Endothelial cell of umbilical vein (primary cell): Measurements from ENCODE around the gene PPP1R3F. TPM values are rescaled to one million over a fixed set of nuclear protein-coding genes. Genes with fewer than 3 reads are reported as not detected.

ENCODE experiments used
- BruUV-seq: library from RNA; stranded (reverse); fragments of 400-500 nt; replicated peaks from 2 replicates; lab custom pipeline; 2021; lab: Mats Ljungman, UMichigan
- CTCF ChIA-PET: fragments of 300-600, 350-600 bp; sonication (Branson Sonifier 250); formaldehyde crosslinking; loops from one replicate; lab custom pipeline; 2021; ENCODE audit warnings: antibody characterized with exemption, inconsistent platforms; lab: Charles Lee
- POLR2A ChIA-PET: fragments of 300-600, 350-600 bp; sonication (Branson Sonifier 250); formaldehyde crosslinking; loops from one replicate; lab custom pipeline; 2021; ENCODE audit warnings: antibody characterized with exemption, inconsistent platforms; lab: Charles Lee
- DNase-seq: peaks from one replicate; pipeline ENCODE4 v3.0.0-alpha.2; 2011; ENCODE audit warnings: low read depth, low spot score
- FAIRE-seq: peaks from 2 replicates; lab custom pipeline; 2011; peaks lifted over from hg19 to GRCh38; lab: Jason Lieb, UNC
- H2AFZ ChIP-seq: 2 replicates; pipeline ENCODE4 v1.6.0; 2012; ENCODE audit warnings: low read depth, low read length, control low read depth, inconsistent platforms
- H3K27ac ChIP-seq: 2 replicates; pipeline ENCODE4 v1.5.1; 2011; ENCODE audit warnings: low read depth, mild to moderate bottlenecking, control low read depth, low read length, moderate library complexity; ENCODE audit not compliant: insufficient read depth
- H3K27me3 ChIP-seq, 2 experiments: 2 replicates each; pipeline versions ENCODE4 v1.6.0 to v1.6.1; 2011; ENCODE audit warnings: low read length in 2 of 2, mixed read lengths in 1 of 2; ENCODE audit not compliant: control insufficient read depth in 2 of 2, insufficient read depth in 2 of 2
- H3K36me3 ChIP-seq, 2 experiments: 2 replicates in 1 of 2; 3 replicates in 1 of 2; pipeline ENCODE4 v1.5.1; 2011; ENCODE audit warnings: low read length in 2 of 2, mild to moderate bottlenecking in 1 of 2, moderate library complexity in 1 of 2; ENCODE audit not compliant: control insufficient read depth in 2 of 2, insufficient read depth in 2 of 2; ENCODE audit errors: extremely low read depth in 1 of 2
- H3K4me1 ChIP-seq: 3 replicates; pipeline ENCODE4 v1.5.1; 2011; ENCODE audit warnings: mild to moderate bottlenecking, low read length; ENCODE audit not compliant: control insufficient read depth, insufficient read depth; ENCODE audit errors: extremely low read depth
- H3K4me2 ChIP-seq: 2 replicates; pipeline ENCODE4 v1.6.1; 2011; ENCODE audit warnings: low read length, control low read depth, mixed read lengths; ENCODE audit not compliant: insufficient read depth
- H3K4me3 ChIP-seq, 3 experiments: fragments of 200-600 bp in 1 of 3; sonication (generic), shearing (Covaris generic) in 1 of 3; replicated peaks in 1 of 3; 2 replicates each; pipeline ENCODE4 v1.5.1; 2011 to 2016; ENCODE audit warnings: control low read depth in 3 of 3, low read length in 3 of 3, mild to moderate bottlenecking in 2 of 3, inconsistent platforms in 1 of 3, low read depth in 1 of 3, moderate library complexity in 1 of 3; ENCODE audit not compliant: insufficient read depth in 1 of 3
- H3K79me2 ChIP-seq: 2 replicates; pipeline ENCODE4 v1.6.0; 2012; ENCODE audit warnings: low read length, inconsistent platforms; ENCODE audit not compliant: control insufficient read depth, insufficient read depth
- H3K9ac ChIP-seq: replicated peaks from 2 replicates; pipeline ENCODE3; 2011; ENCODE audit warnings: low read length, control low read depth; ENCODE audit not compliant: insufficient read depth; ENCODE audit errors: extremely low read depth
- H3K9me1 ChIP-seq: replicated peaks from 3 replicates; pipeline ENCODE4 v1.6.0; 2011; ENCODE audit warnings: mild to moderate bottlenecking, low read length; ENCODE audit not compliant: control insufficient read depth, insufficient read depth; ENCODE audit errors: extremely low read depth
- H3K9me3 ChIP-seq: replicated peaks from 2 replicates; pipeline ENCODE4 v1.5.1; 2012; ENCODE audit warnings: low read length, inconsistent platforms; ENCODE audit not compliant: control insufficient read depth, insufficient read depth
- H4K20me1 ChIP-seq: replicated peaks from 2 replicates; pipeline ENCODE3; 2011; ENCODE audit warnings: mild to moderate bottlenecking, low read length; ENCODE audit not compliant: control insufficient read depth, insufficient read depth; ENCODE audit errors: extremely low read depth
- EZH2 ChIP-seq: IDR thresholded peaks from 2 replicates; pipeline ENCODE4 v1.6.1; 2012; ENCODE audit warnings: borderline replicate concordance, low read depth, mild to moderate bottlenecking, moderate library complexity, low read length, inconsistent platforms; ENCODE audit not compliant: severe bottlenecking
- FOS ChIP-seq: IDR thresholded peaks from 2 replicates; pipeline ENCODE4 v1.6.1; 2011; ENCODE audit warnings: mild to moderate bottlenecking, low read length, moderate library complexity, borderline replicate concordance; ENCODE audit not compliant: insufficient read depth
- GATA2 ChIP-seq: IDR thresholded peaks from 2 replicates; pipeline ENCODE4 v1.7.0; 2011; ENCODE audit warnings: low read depth, mild to moderate bottlenecking, moderate library complexity, mixed read lengths, low read length; ENCODE audit not compliant: insufficient read length, insufficient read depth
- JUN ChIP-seq: IDR thresholded peaks from 2 replicates; pipeline ENCODE4 v1.6.1; 2011; ENCODE audit warnings: borderline replicate concordance, low read depth; ENCODE audit not compliant: insufficient read length, insufficient read depth
- MAX ChIP-seq: IDR thresholded peaks from 2 replicates; pipeline ENCODE4 v1.6.1; 2011; ENCODE audit not compliant: insufficient read depth, insufficient read length
- MYC ChIP-seq: IDR thresholded peaks from one replicate; pipeline ENCODE4 v1.6.1; 2011; ENCODE audit warnings: mild to moderate bottlenecking, low read depth, low read length
- POLR2A ChIP-seq: IDR thresholded peaks from 2 replicates; pipeline ENCODE4 v1.6.1; 2012; ENCODE audit warnings: low read depth, mild to moderate bottlenecking, control low read depth, low read length
- POLR2AphosphoS5 ChIP-seq: IDR thresholded peaks from 2 replicates; pipeline ENCODE4 v1.6.1; 2012; ENCODE audit warnings: low read depth, mild to moderate bottlenecking, control low read depth, low read length, moderate library complexity; ENCODE audit not compliant: insufficient read depth
- dilution Hi-C: fragments of 300-500 bp; cut with MboI; formaldehyde crosslinking; loops from one replicate; pipeline ENCODE4 v1.15.0; 2019; ENCODE audit warnings: low sequenced_read_pairs; ENCODE audit not compliant: extremely low pct_ligation_motif_present
- intact Hi-C: fragments of 100-400 bp; cut with micrococcal nuclease; formaldehyde crosslinking; loops from one replicate; pipeline ENCODE4 v1.10.0; 2022
- polyA plus RNA-seq, 4 experiments: library from polyadenylated mRNA; depleted of rRNA in 3 of 4; stranded (reverse) in 3 of 4; unstranded in 1 of 4; fragments of >200 nt; gene quantifications; 2 replicates each; pipeline versions ENCODE4 v1.2.1 to v1.2.3, GENCODE V29; 2011 to 2012; ENCODE audit warnings: missing spikeins in 1 of 4
- total RNA-seq: library from RNA; stranded (reverse); gene quantifications from 2 replicates; pipeline ENCODE4 v1.2.3, GENCODE V29; 2021
- TF ChIP-seq, protein P1 (sequence below), 2 donors: IDR thresholded peaks; 1 replicate in 1 of 2; 2 replicates in 1 of 2; pipeline ENCODE4 v1.5.1; 2011; ENCODE audit warnings: low read length in 2 of 2, mild to moderate bottlenecking in 2 of 2, moderate library complexity in 2 of 2, control low read depth in 1 of 2, inconsistent platforms in 1 of 2, low read depth in 1 of 2; ENCODE audit not compliant: insufficient read depth in 1 of 2; ENCODE audit errors: extremely low read depth in 1 of 2

PPP1R3F gene
- total and polyA plus RNA-seq, 2 donors (not counting 3 experiments of a cell fraction or from before 2014, with no cell fraction given) = 1.5 to 2.5 TPM

DNA sequence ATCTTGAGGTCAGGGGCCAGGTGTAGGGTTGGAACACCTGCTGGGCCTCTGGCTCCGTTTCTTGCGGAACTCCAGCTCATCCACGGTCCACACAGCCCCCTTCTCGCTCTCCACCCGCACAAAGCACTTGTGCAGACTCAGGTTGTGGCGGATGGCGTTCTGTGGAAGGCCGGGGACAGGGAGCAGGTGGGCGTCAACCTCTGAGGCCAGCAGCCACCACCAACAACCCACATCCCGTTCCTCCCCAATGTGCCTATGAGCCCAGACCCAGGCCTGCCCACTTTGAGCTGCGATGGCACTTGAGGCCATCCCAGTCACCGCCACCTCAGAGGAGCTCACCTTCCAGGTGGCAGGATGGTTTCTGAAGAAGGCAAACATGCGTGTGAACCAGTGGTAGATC, 18.3 kb upstream of the PPP1R3F start:
- dilution Hi-C loops = no loop called here
- Histone ChIP-seq H3K79me2 (no peaks in the 10 kb centered on the region), H4K20me1 (no peaks in the 10 kb centered on the region), H3K4me1 (no peaks in the 10 kb centered on the region), H3K9me3 (no peaks in the 10 kb centered on the region), H3K9me1 (no peaks in the 10 kb centered on the region), H3K27ac (no peak overlapping the region), H3K9ac (no peak overlapping the region), H3K27me3 (no peaks in the 10 kb centered on the region), H3K4me3 (no peak overlapping the region), H3K4me2 (no peak overlapping the region), H3K36me3 (peaks cover 0 to 5% of the 10 kb centered on the region in 2 experiments), H2AFZ (no peak overlapping the region)
- intact Hi-C loops = no loop called here
- DNase-seq = no peak
- ChIA-PET CTCF (no interaction called here), POLR2A (no interaction called here)
- FAIRE-seq = no peak
- BruUV-seq = no TSS peak
- TF ChIP-seq JUN = no peak
- no peak for TF ChIP-seq GATA2
- TF ChIP-seq POLR2A = no peak
- no peak for TF ChIP-seq MYC
- no peak for TF ChIP-seq FOS
- TF ChIP-seq, protein P1, sequence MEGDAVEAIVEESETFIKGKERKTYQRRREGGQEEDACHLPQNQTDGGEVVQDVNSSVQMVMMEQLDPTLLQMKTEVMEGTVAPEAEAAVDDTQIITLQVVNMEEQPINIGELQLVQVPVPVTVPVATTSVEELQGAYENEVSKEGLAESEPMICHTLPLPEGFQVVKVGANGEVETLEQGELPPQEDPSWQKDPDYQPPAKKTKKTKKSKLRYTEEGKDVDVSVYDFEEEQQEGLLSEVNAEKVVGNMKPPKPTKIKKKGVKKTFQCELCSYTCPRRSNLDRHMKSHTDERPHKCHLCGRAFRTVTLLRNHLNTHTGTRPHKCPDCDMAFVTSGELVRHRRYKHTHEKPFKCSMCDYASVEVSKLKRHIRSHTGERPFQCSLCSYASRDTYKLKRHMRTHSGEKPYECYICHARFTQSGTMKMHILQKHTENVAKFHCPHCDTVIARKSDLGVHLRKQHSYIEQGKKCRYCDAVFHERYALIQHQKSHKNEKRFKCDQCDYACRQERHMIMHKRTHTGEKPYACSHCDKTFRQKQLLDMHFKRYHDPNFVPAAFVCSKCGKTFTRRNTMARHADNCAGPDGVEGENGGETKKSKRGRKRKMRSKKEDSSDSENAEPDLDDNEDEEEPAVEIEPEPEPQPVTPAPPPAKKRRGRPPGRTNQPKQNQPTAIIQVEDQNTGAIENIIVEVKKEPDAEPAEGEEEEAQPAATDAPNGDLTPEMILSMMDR (IDR thresholded peaks at IDR 0.05; ENCODE audit: extremely low read depth in 1 of 2, insufficient read depth in 1 of 2, low read depth in 1 of 2, low read length in 2 of 2) = no peak
- no peak for TF ChIP-seq EZH2
- no peak for TF ChIP-seq POLR2AphosphoS5
- no peak for TF ChIP-seq MAX
